MM.1S (cell line): ENCODE data around the gene NPPB.

Experiments used
- DNase-seq: peaks from one replicate; pipeline ENCODE4 v3.0.0-alpha.2; 2015
- H2AFZ ChIP-seq: fragments of 300-600 bp; sonication (generic); 2 replicates; pipeline ENCODE4 v1.6.0; 2016; ENCODE audit warnings: antibody characterized with exemption, low read length
- H3F3A ChIP-seq: fragments of 300-600 bp; sonication (generic); 2 replicates; pipeline ENCODE4 v1.6.1; 2016; ENCODE audit warnings: mild to moderate bottlenecking, antibody characterized with exemption, low read length, moderate library complexity, mixed read lengths; ENCODE audit not compliant: insufficient read depth
- H3K27ac ChIP-seq: fragments of 300-600 bp; sonication (generic); 2 replicates; pipeline ENCODE4 v1.5.1; 2016; ENCODE audit warnings: mild to moderate bottlenecking, low read length
- H3K27me3 ChIP-seq: fragments of 300-600 bp; sonication (generic); replicated peaks from 2 replicates; pipeline ENCODE4 v1.6.0; 2016; ENCODE audit warnings: low read length; ENCODE audit not compliant: insufficient read depth
- H3K36me3 ChIP-seq: fragments of 300-600 bp; sonication (generic); replicated peaks from 2 replicates; pipeline ENCODE4 v1.6.1; 2016; ENCODE audit warnings: mild to moderate bottlenecking, low read length, mixed read lengths; ENCODE audit not compliant: insufficient read depth
- H3K4me1 ChIP-seq: fragments of 300-600 bp; sonication (generic); 2 replicates; pipeline ENCODE4 v1.6.1; 2016; ENCODE audit warnings: low read length, mixed read lengths
- H3K4me2 ChIP-seq: fragments of 300-600 bp; sonication (generic); 2 replicates; pipeline ENCODE4 v1.6.0; 2016; ENCODE audit warnings: low read depth, low read length
- H3K4me3 ChIP-seq: fragments of 300-600 bp; sonication (generic); 2 replicates; pipeline ENCODE4 v1.5.1; 2016; ENCODE audit warnings: low read length, mixed read lengths
- H3K79me2 ChIP-seq: fragments of 300-600 bp; sonication (generic); 2 replicates; pipeline ENCODE4 v1.6.1; 2016; ENCODE audit warnings: mixed run types, low read length, mixed read lengths
- H3K9ac ChIP-seq: fragments of 300-600 bp; sonication (generic); 2 replicates; pipeline ENCODE4 v1.6.1; 2016; ENCODE audit warnings: low read length, mixed read lengths
- H3K9me2 ChIP-seq: fragments of 300-600 bp; sonication (generic); replicated peaks from 2 replicates; pipeline ENCODE4 v1.6.1; 2016; ENCODE audit warnings: mild to moderate bottlenecking, low read length, mixed read lengths; ENCODE audit not compliant: insufficient read depth
- H3K9me3 ChIP-seq: fragments of 300-600 bp; sonication (generic); replicated peaks from 2 replicates; pipeline ENCODE4 v1.6.1; 2016; ENCODE audit warnings: mild to moderate bottlenecking, low read length, mixed read lengths; ENCODE audit not compliant: insufficient read depth
- H4K20me1 ChIP-seq: fragments of 300-600 bp; sonication (generic); 2 replicates; pipeline ENCODE4 v1.6.1; 2016; ENCODE audit warnings: mild to moderate bottlenecking, low read length, moderate library complexity, mixed read lengths; ENCODE audit not compliant: insufficient read depth
- EZH2 ChIP-seq: fragments of 300-600 bp; sonication (generic); optimal IDR thresholded peaks from 2 replicates; pipeline ENCODE3; 2017; ENCODE audit warnings: low read depth, mild to moderate bottlenecking, antibody characterized with exemption, low read length, mixed read lengths
- EZH2phosphoT487 ChIP-seq: fragments of 300-600 bp; sonication (generic); IDR thresholded peaks from 2 replicates; pipeline ENCODE4 v1.6.1; 2018; ENCODE audit warnings: antibody characterized with exemption, low read length
- TF ChIP-seq, protein P1 (sequence below): fragments of 300-600 bp; sonication (generic); IDR thresholded peaks from 2 replicates; pipeline ENCODE4 v1.5.1; 2016; ENCODE audit warnings: antibody characterized with exemption, low read length, mixed read lengths

The NPPB gene

DNA sequence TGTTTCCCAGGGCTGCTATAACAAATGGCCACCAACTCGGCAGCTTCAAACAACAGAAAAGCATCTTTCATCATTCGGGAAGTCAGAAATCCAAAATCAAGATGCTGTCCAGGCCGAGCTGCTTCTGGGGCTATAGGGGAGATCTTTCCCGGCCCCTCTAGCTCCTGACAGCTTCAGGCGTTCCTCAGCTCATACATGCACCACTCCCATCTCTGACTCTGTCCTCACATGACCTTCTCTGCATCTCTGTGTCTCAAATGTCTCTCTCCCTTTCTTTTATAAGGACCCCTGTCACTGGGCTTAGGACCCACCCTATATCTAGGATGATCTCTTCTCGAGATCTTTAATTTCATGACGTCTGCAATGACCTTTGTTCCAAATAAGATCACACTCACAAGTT, 13.8 kb upstream of the NPPB start:
- no peaks in the 10 kb centered on the region for H3K79me2 ChIP-seq
- no peak overlapping the region for H3K9ac ChIP-seq
- no peaks in the 10 kb centered on the region for H3K36me3 ChIP-seq
- H3F3A ChIP-seq = no peaks in the 10 kb centered on the region
- H3K9me3 ChIP-seq = no peaks in the 10 kb centered on the region
- H3K4me2 ChIP-seq = no peak overlapping the region
- no peaks in the 10 kb centered on the region for H3K9me2 ChIP-seq
- no peaks in the 10 kb centered on the region for H3K4me1 ChIP-seq
- no peak for DNase-seq
- H3K27me3 ChIP-seq = peaks cover 95% of the 10 kb centered on the region
- H4K20me1 ChIP-seq = no peaks in the 10 kb centered on the region
- H3K4me3 ChIP-seq = no peak overlapping the region
- no peak overlapping the region for H2AFZ ChIP-seq
- TF ChIP-seq EZH2phosphoT487 (no peak), EZH2 (no peak)
- TF ChIP-seq, protein P1, sequence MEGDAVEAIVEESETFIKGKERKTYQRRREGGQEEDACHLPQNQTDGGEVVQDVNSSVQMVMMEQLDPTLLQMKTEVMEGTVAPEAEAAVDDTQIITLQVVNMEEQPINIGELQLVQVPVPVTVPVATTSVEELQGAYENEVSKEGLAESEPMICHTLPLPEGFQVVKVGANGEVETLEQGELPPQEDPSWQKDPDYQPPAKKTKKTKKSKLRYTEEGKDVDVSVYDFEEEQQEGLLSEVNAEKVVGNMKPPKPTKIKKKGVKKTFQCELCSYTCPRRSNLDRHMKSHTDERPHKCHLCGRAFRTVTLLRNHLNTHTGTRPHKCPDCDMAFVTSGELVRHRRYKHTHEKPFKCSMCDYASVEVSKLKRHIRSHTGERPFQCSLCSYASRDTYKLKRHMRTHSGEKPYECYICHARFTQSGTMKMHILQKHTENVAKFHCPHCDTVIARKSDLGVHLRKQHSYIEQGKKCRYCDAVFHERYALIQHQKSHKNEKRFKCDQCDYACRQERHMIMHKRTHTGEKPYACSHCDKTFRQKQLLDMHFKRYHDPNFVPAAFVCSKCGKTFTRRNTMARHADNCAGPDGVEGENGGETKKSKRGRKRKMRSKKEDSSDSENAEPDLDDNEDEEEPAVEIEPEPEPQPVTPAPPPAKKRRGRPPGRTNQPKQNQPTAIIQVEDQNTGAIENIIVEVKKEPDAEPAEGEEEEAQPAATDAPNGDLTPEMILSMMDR = no peak
- no peak overlapping the region for H3K27ac ChIP-seq

DNA sequence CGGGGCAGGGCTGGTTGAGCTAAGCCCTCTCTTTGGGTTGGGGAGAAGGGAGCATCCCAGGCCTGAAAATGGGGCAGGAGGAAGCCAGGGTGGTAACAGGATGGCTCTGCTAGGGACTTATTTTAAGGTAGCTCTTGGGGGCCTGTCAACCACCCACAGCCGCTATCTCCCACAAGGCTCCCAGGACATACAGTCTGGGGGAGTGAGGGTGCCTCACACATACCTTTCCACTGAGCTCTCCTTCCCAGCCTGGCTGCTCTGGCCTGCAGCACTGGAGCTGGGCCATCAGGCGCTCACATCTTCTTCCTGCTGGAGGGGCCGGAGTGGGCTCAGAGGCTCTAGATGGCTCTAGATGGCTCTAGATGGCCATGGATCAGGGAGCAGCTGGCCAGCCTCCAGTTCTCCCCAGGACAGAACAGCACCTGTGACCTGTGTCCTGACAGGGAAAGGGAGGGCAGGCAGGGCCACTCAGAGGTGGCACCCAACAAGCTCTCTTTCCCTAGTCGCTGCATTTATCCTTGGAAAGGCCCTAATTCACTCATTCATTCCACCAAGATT, 11.0 kb upstream of the NPPB start:
- Histone ChIP-seq H4K20me1 (no peaks in the 10 kb centered on the region), H3F3A (no peaks in the 10 kb centered on the region), H3K79me2 (no peaks in the 10 kb centered on the region), H3K27me3 (peaks cover 92% of the 10 kb centered on the region), H3K9ac (no peak overlapping the region), H3K4me2 (no peak overlapping the region), H3K9me2 (no peaks in the 10 kb centered on the region), H3K27ac (no peak overlapping the region), H3K4me1 (no peaks in the 10 kb centered on the region), H3K4me3 (no peak overlapping the region), H2AFZ (no peak overlapping the region), H3K36me3 (no peaks in the 10 kb centered on the region), H3K9me3 (no peaks in the 10 kb centered on the region)
- TF ChIP-seq, protein P1 = no peak
- TF ChIP-seq EZH2 (no peak), EZH2phosphoT487 (no peak)
- DNase-seq = no peak

DNA sequence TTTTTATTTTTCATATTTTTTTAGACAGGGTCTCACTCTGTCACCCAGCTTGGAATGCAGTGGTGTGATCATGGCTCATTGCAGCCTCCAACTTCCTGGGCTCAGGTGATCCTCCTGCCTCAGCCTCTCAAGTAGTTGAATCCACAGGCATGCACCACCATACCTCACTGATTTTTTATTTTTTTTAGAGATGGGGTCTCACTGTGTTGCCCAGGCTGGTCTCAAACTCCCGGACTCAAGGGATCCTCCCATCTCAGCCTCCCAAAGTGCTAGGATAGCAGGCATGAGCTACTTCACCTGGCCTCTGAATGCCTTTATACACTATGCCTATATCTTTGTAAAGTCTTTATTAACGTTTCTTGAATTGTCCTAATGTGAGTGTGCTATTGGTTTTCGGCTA, 10.4 kb upstream of the NPPB start:
- Histone ChIP-seq H3K9me2 (no peaks in the 10 kb centered on the region), H3K9ac (no peak overlapping the region), H4K20me1 (no peaks in the 10 kb centered on the region), H3F3A (no peaks in the 10 kb centered on the region), H3K36me3 (no peaks in the 10 kb centered on the region), H3K4me3 (no peak overlapping the region), H3K27me3 (peaks cover 90% of the 10 kb centered on the region), H3K27ac (no peak overlapping the region), H3K4me2 (no peak overlapping the region), H3K4me1 (no peaks in the 10 kb centered on the region), H3K9me3 (no peaks in the 10 kb centered on the region), H2AFZ (no peak overlapping the region), H3K79me2 (no peaks in the 10 kb centered on the region)
- DNase-seq = no peak
- TF ChIP-seq, protein P1 = no peak
- TF ChIP-seq EZH2phosphoT487 (no peak), EZH2 (no peak)
